Stimulated activated CD8-positive, alpha-beta memory T cell treated with anti-CD3 and anti-CD28 coated beads, Interleukin-12 subunit alpha, Interleukin-12 subunit beta, amount 100 ng/mL, for 24 hours (primary cell): ENCODE measurements around the gene TRIM17.

Experiments
- DNase-seq: peaks from one replicate; pipeline ENCODE4 v3.0.0-alpha.2; 2020; ENCODE audit errors: extremely low read depth

The TRIM17 gene

DNA sequence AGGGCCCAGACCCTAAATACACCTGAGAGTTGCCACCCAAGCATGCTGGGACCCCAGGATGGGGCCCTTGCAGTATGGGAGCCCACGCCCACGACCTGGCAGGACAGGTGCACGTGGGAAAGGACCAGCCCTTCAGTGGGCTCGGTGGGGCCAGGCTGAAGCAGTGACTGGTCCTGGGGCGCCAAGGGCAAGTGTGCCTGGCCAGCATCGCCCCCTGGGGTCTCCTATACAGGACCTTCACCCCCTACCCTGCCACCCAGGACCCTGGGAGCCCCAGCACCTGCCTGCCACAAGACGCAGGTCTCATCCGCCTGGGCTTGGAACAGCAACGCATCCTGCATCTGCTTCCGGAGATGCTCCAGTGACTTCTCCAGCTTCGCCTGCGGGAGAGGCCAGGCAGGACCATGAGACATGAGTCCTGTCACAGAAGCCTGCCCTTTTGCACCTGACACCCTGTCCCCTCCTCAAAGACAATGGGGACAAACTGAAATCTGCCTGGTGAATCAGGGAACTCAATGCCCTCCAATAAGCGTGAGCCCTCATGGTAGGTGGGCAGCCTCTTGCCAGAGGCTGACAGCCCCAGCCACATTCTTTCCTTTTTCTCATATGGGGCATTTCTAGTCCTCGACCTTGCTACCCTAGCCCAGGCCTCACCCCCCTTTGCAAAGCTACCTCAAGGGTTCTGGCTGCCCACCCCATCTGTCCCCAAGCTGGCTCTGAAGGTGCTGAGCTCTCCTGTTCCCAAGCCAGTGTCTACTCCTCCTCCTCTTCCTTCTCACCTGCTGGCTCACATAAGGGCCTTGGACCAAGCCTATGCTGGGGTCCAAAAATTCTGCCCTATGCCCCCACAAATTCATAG, 14.7 kb downstream of the TRIM17 start:
- no peak for DNase-seq

DNA sequence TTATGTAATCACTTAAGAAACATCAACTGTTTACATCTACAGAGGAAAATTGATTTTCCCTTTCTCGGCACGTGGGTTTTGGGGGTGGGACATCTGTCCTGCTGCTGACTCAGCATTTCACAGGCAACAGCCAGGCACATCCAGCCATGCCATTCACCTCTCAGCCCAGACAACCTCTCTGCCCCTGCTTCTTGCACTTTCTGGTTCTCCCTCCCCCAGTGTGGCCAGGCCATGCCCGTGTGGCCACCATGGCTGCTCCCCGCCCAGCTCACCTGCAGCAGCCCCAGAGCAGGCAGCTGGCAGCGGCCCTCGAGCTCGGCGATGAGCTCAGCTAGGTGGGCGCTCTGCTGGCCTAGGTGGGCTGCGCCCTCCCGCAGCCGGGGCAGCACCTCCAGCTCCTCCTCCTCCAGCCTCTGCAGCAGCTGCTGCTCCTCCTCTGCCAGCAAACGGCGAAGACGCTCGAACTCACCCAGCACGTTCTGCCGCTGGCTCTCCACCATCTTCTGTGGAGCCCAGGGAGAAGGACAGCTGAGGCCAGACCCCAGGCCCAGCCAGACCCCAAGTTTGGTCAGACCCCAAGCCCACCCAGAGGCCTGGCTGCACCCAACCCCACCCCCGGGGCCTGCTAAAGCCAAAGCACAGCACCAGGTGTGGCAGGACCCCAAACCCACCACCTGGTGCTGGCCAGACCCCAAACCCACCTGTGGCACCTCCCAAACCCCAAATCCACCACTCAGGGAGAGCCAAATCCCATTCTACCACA, 15.8 kb downstream of the TRIM17 start:
- DNase-seq = no peak

DNA sequence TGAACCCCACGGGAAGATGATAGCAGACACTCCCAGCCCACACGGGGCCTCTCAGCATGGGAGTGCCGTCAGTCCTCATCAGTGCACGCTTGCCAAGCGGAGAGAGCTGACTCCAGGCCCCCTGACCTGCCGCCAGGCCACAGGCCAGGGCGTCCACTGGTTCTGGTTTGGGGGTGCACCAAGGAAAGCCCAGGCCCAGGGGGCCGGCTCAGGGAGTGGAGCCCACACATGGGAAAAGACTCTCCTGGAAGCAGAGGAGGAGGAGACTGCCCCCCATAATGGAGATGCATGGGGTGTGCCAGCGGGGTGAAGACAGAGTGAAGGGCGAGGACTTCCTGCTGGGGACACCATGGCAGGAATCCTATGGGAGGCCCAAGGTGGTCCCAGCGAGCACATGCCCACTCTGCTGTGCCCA, 16.4 kb downstream of the TRIM17 start:
- no peak for DNase-seq

DNA sequence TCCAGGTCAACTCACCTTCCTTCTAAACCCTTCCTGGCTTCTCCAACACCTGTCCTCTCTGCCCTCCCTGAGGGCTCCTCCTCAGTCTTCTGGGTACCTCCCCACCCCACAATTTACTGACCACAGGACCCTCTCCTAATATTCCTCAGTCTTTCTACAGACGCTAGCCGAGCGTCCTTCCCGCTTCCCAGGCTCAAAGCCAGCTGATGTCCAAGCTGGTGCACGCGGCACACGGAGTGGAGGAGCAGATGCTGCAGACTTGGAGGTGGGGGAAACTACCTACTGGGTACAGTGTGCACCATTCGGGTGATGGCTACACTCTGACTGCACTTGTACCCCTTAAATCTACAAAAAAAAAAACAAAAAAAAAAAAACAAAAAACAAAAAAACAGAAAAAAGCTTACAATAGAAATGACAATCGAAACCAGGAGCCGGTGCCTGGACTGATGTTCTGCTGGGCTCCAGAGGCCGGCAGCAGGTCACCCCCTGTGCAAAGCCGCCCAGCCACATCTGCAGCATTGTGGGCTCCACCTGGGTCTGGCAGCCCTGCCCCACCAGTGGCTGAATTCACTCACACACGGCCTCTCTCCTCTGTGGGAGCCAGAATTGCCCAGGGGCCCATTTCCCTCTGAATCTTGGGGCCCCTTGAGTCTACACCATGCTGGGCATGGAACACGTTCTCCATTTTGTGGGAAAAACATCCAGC, 17.0 kb downstream of the TRIM17 start:
- no peak for DNase-seq

DNA sequence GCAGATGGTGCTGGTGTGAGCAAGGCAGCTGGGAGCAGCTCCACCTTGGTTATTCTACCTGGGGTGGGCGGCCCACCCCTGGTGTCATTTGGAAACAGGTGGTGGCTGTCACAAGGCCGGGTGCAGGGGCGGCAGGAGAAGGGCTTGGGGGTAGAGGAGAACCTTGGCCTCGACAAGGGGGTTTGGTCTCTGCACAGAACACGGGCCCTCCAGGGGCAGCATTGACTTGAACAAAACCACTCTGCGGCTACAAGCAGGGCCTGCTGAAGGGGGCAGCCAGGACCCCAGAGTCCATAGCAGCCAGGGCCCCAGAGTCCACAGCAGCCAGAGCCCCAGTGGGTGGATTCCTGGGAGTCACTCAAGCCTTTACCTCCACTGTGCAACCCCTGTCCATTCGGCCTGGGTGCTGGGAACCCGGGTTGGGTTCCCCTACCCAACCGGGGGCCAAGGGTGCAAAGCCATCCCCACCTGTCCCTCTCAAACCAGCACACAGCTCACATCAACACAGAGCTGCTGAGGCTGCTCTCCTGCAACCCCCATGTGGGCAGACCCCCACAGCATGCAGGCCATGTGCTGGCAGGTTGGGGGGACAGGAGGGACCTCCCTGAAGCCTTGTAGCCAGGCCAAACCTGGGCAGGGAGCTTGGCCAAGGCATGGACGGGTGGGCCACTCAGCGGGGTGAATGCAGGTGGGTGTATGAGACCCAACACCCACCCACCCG, 17.8 kb downstream of the TRIM17 start:
- DNase-seq = no peak

DNA sequence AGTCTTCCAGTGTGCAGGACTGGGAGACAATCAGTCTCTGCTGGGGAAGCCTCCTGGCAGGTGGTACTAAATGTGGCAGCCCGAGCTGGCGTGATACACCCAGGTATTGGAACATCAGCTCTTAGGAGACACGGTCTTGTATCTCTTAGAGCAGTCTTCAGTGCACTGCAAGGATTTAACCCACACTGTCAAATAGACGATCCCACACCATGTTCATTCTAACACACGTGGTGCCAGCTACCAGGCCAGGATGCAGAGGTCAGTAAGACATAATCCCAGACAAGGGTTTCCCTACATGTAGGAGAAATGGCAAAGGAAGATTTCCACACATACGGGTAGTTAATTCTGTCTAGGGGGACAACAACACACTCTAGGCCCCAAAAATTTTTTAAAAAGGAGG, 18.7 kb downstream of the TRIM17 start:
- DNase-seq = no peak

DNA sequence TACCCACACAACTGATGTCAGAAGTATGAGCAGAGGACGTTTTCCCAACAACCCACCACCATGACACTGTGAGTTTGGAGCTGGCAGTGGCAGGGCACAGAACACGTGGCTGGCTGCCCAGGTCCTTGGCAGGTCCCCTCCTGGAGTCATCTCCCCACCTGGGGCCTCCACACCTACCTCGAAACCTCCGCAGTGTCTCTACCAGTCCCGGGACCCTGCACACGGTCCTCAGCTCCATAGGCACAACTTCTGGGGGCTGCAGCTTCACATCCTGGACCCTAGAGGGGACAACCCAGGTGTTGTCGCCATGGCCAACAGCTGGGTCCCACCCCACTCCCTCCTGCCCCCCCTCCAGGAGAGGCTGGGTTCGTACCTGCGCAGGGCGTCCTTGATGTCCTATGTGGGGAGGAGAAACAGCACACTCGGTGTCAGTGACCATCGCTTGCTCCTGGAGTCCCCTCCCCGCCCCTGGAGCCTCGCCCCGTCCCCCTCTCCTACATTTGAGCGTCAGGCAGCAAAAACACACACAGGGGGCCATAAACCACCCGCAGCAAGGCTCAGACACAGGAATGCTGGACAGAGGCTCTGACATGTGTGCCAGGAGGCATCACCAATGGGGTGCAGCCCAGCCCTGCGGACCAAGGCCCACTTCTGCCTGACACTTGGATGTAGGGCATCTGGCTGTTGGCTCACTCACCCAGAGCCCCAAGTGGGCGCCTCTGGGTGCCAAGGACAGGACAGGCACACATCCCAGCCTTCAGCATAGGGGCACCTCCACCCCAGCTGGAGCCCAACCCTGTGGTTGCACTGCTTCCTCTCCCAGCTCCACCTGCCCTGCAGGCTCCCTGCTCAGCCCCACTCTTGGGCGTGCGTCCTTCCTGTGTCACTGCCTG, 19.6 kb downstream of the TRIM17 start:
- DNase-seq = no peak

DNA sequence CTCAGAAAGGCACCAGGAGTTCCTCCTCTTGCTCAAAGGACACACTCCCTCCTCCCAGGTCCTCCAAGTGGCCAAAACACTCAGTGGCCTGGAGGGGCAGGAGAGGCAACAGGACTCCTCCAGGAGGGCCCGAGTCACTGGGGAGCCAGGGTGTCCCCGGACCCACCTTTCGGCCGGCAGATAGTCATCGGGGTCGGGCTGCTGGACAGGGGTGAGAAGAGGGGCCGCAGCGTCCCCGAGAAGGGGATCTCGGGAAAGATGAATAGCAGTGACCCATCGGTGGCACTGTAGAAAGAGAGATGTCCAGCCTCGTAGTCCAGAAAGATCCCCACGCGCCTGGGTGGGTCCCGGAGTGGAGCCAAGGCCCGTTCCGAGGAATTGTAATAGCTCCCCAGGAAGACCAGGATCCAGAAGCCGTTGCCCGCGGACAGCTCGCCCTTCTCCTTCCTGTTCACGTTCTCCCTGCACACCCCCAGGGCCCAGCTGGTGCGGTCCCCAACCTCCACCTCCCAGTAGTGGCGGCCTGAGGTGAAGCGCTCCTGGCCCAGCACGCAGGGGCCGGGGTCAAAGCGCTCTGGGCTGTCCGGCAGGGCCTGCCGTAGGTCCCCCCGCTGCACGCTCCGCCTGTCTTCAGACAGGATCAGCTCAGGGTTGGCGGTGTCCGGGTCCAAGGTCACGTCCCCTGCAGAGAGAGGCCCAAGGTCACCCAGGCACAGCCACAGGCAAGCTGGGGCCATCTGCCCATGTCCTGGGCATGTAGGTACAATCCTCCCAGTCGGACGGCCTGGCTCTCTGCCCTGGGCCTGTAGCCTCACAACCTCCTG, 21.9 kb downstream of the TRIM17 start:
- no peak for DNase-seq

DNA sequence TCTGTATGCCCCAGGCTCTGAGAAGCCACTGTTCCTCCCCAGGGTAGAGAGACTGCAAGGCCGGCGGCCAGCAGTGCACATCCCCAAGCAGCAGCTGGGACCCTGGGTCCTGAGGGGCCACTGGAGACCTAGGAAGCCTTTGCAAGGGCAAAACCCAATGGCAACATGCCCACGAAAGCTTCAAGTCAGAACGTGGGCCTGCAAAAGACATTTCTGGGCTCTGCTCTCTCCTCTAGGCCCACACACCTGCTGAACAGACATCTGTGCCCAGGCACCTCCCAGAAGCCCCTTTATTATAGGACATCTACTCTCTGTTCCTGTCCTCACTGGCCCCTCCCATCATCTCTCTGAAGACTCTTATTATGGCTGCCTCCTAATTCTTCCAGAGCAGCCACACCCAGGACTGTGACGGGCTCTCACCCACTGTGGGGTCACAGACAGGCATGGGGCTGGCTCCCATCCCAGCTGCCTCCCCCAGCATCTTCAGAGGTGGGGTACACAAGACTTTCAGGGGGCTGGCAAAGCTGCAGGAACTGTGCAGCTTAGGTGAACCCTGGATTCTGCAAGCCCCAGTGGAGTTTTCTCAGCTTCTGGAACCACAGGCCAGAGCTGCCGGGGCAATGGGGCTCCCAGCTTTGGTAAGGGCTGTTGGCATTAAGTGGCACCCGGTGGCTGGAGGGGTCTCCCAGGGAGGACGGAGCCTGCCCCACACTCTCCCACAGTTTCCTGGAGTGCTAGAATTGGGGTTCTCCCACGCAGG, 22.7 kb downstream of the TRIM17 start:
- DNase-seq = no peak

DNA sequence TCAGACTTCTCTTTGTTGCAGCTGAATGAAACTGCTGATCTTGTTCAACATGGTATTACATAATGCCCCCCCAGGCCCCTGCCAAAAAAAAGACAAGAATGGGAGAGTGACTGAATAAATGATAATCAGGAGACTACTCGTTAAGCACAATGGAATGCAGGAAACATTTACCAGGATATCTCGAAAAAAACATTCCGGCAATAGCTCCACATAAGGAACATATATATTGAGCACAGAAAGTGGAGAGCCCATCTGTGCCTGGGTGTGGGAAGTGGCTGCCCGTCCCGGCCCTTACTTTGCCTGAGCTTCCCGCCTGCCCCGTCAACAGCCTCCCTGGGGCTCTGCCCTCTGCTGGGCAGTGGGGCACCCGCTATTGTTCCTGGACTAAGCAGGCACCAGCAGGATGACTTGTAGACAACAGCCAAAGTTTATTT, 23.4 kb downstream of the TRIM17 start:
- DNase-seq = no peak

DNA sequence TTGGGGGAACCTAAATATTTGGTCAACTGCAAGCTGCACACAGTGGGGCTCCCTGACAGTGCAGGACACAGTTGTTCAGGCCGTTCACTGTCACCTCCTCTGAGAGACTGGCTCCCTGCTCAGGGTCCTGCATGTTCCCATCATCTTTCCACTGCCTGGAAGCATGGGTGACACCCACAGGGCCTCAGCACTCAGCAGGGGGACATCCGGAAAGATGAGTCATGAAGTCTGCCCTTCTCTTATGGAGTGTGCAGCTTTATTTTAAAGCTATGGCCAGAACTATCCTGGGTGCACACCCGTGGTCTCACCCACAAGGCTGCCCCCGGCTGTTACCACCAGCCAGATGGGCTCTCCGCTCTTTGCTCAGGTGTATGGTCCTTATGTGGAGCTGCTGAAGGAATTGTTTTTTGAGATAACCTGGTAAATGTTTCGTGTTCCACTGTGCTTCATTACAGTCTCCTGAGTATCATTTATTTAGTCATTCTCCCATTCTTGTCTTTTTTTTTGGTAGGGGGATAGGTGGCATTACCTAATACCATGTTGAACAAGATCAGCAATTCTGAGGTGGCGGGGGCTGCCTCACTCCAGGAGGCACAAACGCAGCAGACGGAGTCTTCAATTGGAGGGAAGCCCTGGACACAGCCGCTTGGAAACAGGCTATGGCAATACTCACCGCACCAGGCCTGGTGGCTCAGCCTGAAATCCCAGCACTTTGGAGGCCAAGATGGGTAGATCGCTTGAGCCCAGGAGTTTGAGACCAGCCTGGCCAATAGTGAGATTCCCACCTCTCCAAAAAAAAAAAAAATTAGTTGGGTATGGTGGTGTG, 24.3 kb downstream of the TRIM17 start:
- DNase-seq = no peak

DNA sequence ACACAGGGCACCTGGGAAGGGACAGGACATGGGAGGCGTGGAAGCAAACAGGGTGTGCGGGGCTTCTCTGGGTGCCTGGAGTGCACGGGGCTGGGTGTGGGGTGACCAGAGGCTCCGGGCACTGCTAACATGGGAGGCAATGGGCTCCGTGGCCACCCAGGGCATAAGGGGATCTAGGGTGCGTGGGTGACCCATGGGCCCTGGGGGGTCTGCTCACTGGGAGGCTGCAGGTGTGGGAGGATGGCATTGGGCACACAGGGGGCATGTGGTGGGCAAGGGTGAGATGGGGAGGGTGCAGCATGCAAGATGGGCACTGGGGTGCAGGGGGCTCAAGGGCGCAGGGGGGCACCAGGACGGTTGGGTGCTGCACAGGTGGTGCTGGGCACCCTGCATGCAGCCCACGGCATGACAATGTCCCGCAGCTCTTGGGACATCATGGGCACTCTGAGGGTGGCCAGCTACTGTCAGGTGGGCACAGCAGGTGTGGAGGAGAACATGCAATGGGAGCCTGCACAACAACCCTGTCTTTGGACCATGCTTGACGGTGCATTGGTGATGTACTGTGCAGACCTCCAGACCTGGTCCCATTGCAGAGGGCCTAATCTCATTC, 25.1 kb downstream of the TRIM17 start:
- DNase-seq = no peak

DNA sequence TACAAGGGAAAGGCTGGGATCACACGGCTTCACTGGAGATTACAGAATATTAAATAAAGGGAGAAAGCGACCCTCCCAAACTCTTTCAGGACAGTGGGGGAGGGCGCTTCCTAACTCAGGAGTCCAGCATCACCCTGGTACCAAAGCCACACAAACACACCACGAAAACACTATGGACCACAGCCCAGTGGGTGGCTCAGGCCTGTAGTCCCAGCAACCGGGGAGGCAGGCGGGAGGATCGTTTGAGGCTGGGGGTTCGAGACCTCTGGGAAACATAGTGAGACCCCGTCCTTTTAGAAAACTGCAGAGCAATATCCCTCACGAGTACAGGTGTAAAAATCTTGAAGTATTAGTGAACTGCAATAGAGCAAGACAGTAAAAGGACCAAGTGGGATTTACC, 26.0 kb downstream of the TRIM17 start:
- DNase-seq = no peak

DNA sequence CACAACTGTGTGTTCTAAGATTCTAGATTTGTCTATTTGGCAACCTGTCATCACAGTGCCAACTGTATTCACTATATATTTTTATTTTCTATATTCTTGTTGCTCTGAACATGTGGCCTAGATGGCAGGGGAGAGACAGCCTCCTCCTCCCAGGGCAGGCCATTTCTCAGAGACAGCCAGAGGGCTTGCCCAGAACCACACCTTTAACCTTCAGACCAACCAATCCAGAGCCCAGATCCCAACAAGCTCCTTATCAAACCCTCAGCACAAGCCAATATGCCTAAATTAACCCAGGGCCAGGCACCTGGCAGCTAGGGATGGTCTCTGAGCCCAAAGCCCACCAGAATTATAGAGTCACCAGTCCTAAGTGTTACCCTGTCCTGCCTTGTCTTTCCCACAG, 29.3 kb downstream of the TRIM17 start:
- no peak for DNase-seq

DNA sequence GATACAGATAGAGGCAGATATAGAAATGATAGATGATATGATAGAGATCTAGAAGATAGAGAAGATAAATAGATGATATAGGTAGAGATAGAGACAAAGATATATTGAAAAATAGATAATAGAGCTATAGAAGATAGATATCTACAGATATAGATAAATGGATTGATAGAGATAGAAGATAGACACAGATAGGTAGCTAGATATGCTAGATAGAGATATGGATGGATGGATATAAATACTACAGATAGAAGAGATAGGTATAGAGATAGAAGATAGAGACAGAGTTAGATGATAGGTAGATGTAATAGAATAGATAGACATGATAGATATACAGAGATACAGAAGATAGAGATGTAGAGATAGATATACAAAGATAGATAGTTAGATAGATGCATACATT, 31.4 kb downstream of the TRIM17 start:
- DNase-seq = no peak

DNA sequence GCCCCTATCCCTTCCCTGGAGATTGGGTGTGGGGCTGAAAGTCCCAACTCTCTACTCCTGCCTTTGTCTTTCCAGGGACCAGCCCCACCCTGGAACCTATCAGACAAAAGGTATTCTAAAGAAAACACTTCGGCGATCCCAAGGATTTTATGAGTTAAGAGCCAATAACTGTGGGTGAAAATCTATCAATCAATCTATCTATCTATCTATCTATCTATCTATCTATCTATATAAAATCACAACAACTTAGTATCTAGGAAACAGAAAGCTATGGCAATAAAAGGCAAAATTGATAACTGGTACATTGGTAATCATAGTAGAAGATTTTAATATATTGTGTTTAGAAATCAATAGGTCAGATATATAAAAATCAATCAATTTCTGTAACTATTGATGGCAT, 32.9 kb downstream of the TRIM17 start:
- no peak for DNase-seq

DNA sequence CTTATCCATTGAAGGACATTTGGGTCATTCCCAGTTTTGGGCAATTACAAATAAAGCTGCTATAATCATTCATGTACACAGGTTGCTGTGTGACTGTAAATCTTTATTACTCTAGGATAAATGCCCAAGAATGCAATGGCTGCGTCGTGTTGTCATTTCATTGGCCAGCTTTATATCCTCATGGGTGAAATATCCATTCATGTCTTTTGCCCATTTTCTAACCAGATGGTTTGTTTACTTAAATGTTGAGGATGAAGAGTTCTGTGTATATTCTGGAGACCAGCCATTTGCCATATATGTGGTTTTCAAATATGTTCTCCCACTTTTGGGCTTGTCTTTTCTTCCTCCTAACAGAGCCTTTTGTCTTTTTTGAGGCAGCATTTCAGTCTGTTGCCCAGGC, 35.3 kb downstream of the TRIM17 start:
- DNase-seq = no peak

DNA sequence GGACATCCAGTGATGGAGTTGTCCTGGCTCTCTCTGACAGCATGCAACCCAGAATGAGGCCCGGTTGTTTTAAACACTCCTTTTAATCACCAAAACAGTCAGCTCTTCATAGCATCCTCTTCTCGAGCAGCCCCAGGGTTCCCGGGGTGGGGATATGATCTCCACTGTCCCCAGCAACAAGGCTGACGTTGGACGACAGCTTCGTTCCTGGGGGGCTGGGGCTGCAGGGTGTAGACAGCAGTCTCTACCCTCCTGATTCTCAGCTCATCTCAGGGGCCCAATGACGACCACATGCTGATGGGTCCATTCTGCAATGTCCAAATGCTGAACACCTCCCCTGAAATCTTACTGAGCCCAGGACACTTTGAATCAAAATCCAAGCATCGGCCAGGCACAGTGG, 37.0 kb downstream of the TRIM17 start:
- DNase-seq = no peak
